A673 (cell line): Measurements from ENCODE around the gene MGAT5. TPM values are rescaled to one million over a fixed set of nuclear protein-coding genes. Genes with fewer than 3 reads are reported as not detected.

Experiments used
- BruUV-seq: library from RNA; stranded (reverse); fragments of 400-500 nt; replicated peaks from 2 replicates; lab custom pipeline; 2021; lab: Mats Ljungman, UMichigan
- CTCF ChIA-PET: fragments of 300-600 bp; sonication (Branson Sonifier 250); formaldehyde crosslinking; loops from one replicate; lab custom pipeline; 2022; ENCODE audit warnings: antibody characterized with exemption; lab: Charles Lee
- POLR2A ChIA-PET: fragments of 300-600 bp; sonication (Branson Sonifier 250); formaldehyde crosslinking; loops from one replicate; lab custom pipeline; 2022; ENCODE audit warnings: antibody characterized with exemption; ENCODE audit not compliant: low non-redundant PET; lab: Charles Lee
- DNase-seq: peaks from one replicate; pipeline ENCODE4 v3.0.0-alpha.2; 2015; ENCODE audit warnings: low spot score
- H3K27ac ChIP-seq: fragments of 200-600 bp; sonication (generic); 2 replicates; pipeline ENCODE4 v1.5.1; 2016; ENCODE audit warnings: mixed run types, low read depth, mild to moderate bottlenecking, mixed read lengths, antibody characterized with exemption, low read length; ENCODE audit not compliant: poor library complexity, severe bottlenecking
- H3K27me3 ChIP-seq: fragments of 200-600 bp; sonication (generic); replicated peaks from 2 replicates; pipeline ENCODE4 v1.6.1; 2017; ENCODE audit warnings: mixed run types, low read depth, mild to moderate bottlenecking, mixed read lengths, antibody characterized with exemption, low read length; ENCODE audit not compliant: insufficient read depth, poor library complexity
- H3K36me3 ChIP-seq: fragments of 200-600 bp; sonication (generic); 2 replicates; pipeline ENCODE4 v1.6.1; 2016; ENCODE audit warnings: mixed run types, mild to moderate bottlenecking, mixed read lengths, antibody characterized with exemption, low read length; ENCODE audit not compliant: insufficient read depth, poor library complexity, severe bottlenecking
- H3K4me1 ChIP-seq: fragments of 200-600 bp; sonication (generic); 2 replicates; pipeline ENCODE4 v1.6.1; 2017; ENCODE audit warnings: mixed run types, mild to moderate bottlenecking, mixed read lengths, antibody characterized with exemption, low read length; ENCODE audit not compliant: insufficient read depth, poor library complexity, severe bottlenecking
- H3K4me3 ChIP-seq: fragments of 200-600 bp; sonication (generic); 2 replicates; pipeline ENCODE4 v1.5.1; 2016; ENCODE audit warnings: low read depth, mixed run types, mild to moderate bottlenecking, mixed read lengths, low read length; ENCODE audit not compliant: poor library complexity, severe bottlenecking
- H3K9me3 ChIP-seq: fragments of 200-600 bp; sonication (generic); 2 replicates; pipeline ENCODE4 v1.6.1; 2016; ENCODE audit warnings: mixed run types, low read depth, mild to moderate bottlenecking, mixed read lengths, antibody characterized with exemption, low read length; ENCODE audit not compliant: poor library complexity, severe bottlenecking
- CTCF ChIP-seq: fragments of 300-800, 200-600 bp; sonication (generic); conservative IDR thresholded peaks from 2 replicates; pipeline ENCODE4 v1.5.1; 2017; ENCODE audit warnings: low read depth, mild to moderate bottlenecking, antibody characterized with exemption, low read length, moderate library complexity, mixed read lengths
- EZH2 ChIP-seq: fragments of 200-600 bp; sonication (generic); IDR thresholded peaks from 2 replicates; pipeline ENCODE4 v1.6.1; 2017; ENCODE audit warnings: borderline replicate concordance, low read depth, mild to moderate bottlenecking, mixed read lengths, antibody characterized with exemption, low read length; ENCODE audit not compliant: poor library complexity, severe bottlenecking
- intact Hi-C: fragments of 100-400 bp; cut with micrococcal nuclease; formaldehyde crosslinking; loops from one replicate; pipeline ENCODE4 v1.10.0; 2022; ENCODE audit not compliant: unreplicated experiment
- total RNA-seq: library from RNA; stranded (reverse); gene quantifications from 2 replicates; pipeline ENCODE4 v1.2.3, GENCODE V29; 2021

Gene MGAT5
- total RNA-seq, 1 experiment from 2014 or later = 11.0 TPM

GRCh38 chr2:134408791-134409190, 154.9 kb downstream of the MGAT5 start:
- no peaks in the 10 kb centered on the region for H3K27me3 ChIP-seq
- H3K4me1 ChIP-seq = no peaks in the 10 kb centered on the region
- no peak for DNase-seq
- H3K36me3 ChIP-seq = no peaks in the 10 kb centered on the region
- ChIA-PET POLR2A (no interaction called here), CTCF (no interaction called here)
- H3K9me3 ChIP-seq = no peaks in the 10 kb centered on the region
- intact Hi-C loops = no loop called here
- TF ChIP-seq CTCF (no peak), EZH2 (no peak)
- no peak overlapping the region for H3K27ac ChIP-seq
- no peak overlapping the region for H3K4me3 ChIP-seq
- no TSS peak for BruUV-seq

- H3K36me3 ChIP-seq = no peaks in the 10 kb centered on the region
- BruUV-seq = no TSS peak
- POLR2A ChIA-PET = no interaction called here
- no peak for TF ChIP-seq CTCF
- no peak for TF ChIP-seq EZH2
- H3K4me3 ChIP-seq = no peak overlapping the region
- intact Hi-C loops = loop anchor here (10.0 kb wide), 1 partner anchor 165 kb away; no protein-coding TSS in a partner anchor
- DNase-seq = no peak
- H3K27me3 ChIP-seq = no peaks in the 10 kb centered on the region
- CTCF ChIA-PET = no interaction called here
- no peak overlapping the region for H3K27ac ChIP-seq
- H3K9me3 ChIP-seq = no peaks in the 10 kb centered on the region
- no peaks in the 10 kb centered on the region for H3K4me1 ChIP-seq
Measured at GRCh38 chr2:134410006-134410405, 156.1 kb downstream of the MGAT5 start.

- H3K9me3 ChIP-seq = no peaks in the 10 kb centered on the region
- DNase-seq = no peak
- ChIA-PET CTCF (interaction anchor here (0.8 to 2.2 kb wide), 3 partner anchors 40 to 292 kb away, joined by 4 to 35 read pairs (median 5); no protein-coding TSS in a partner anchor), POLR2A (no interaction called here)
- no peaks in the 10 kb centered on the region for H3K27me3 ChIP-seq
- BruUV-seq = no TSS peak
- intact Hi-C loops = loop anchor here (10.0 kb wide), 1 partner anchor 166 kb away; no protein-coding TSS in a partner anchor
- no peak overlapping the region for H3K4me3 ChIP-seq
- H3K27ac ChIP-seq = no peak overlapping the region
- TF ChIP-seq CTCF (no peak), EZH2 (no peak)
- H3K4me1 ChIP-seq = no peaks in the 10 kb centered on the region
- no peaks in the 10 kb centered on the region for H3K36me3 ChIP-seq
Measured at GRCh38 chr2:134410831-134411231, 157.0 kb downstream of the MGAT5 start.
